HG03342 (cell line): ENCODE data around the gene TRMU.
"Not testable (repeated sequence)": the region's sequence is repeated elsewhere in the genome, so short reads cannot be mapped to it uniquely, and the experiment has no call there.

ENCODE experiments used
- ATAC-seq: cut with Tn5 transposase; IDR thresholded peaks from one replicate; pipeline ENCODE4 v1.9.1; 2021; ENCODE audit warnings: mild to moderate bottlenecking, moderate library complexity; ENCODE audit not compliant: unreplicated experiment

Gene TRMU

DNA sequence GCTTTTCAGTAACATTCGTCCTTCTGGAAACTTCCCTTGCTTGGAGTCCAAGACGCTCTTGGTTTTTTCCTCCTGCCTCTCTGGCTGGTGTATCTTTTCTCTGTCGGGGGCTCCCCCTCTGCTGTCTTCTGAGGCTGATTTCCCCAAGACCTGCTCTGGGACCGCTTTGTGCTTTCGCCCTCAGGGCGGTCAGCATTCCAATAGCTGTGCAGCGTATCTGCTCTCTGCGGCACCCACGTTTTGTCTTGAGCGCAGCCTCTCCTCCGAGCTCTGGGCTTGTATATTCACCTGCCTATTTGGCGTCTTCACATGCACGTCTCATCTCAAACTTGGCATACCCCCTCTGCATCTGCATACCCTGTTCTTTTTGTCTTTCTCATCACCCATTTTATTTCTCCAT, 36.4 kb upstream of the TRMU start:
- no peak for ATAC-seq

DNA sequence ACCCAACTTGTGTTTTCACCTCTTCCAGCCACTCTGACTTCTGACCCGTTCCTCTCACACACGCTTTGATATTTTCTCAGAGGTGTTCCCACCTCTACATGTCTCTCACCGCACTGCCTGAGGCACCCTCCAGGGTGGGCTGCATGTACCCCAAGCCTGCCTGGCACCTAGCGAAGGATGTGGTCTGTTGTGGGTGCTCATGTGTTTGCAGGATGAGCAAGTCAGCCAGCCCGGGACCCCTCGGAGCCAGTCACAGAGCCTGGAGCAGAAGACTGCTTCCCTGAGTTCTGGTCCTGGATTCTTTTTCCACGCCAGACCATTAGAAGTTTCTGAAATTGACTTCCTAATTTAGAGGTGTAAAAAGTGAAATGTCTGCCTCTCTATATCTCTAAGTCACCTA, 35.0 kb upstream of the TRMU start:
- no peak for ATAC-seq

DNA sequence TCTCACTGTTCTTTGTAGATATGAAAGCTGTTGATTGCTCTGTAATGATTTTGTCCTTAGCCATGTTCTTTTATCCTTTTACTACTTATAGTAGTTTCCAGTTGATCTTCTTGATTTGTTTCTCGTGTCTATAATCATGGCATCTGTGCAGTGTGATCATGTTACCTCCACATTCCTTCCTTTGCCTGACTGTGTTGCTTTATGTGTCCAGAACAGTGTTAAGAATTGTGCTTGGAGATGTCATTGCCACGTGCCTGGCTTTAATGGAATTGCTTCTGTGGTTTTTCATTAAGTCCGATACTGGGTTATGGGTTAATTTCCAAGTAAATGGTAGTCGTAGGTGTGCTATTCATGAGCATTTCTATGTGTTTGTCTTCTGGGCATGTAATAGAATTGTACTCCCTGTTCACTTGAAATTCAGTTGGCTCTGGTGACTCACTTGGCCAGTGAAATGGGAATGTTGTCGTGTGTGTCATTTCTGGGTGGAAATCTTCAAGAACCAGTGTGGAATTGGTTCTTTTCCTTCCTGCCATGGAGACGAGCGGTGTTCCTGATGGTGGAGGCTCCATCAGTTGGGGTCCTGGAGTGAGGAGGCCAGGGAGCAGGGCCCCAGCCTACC, 32.1 kb upstream of the TRMU start:
- no peak for ATAC-seq

DNA sequence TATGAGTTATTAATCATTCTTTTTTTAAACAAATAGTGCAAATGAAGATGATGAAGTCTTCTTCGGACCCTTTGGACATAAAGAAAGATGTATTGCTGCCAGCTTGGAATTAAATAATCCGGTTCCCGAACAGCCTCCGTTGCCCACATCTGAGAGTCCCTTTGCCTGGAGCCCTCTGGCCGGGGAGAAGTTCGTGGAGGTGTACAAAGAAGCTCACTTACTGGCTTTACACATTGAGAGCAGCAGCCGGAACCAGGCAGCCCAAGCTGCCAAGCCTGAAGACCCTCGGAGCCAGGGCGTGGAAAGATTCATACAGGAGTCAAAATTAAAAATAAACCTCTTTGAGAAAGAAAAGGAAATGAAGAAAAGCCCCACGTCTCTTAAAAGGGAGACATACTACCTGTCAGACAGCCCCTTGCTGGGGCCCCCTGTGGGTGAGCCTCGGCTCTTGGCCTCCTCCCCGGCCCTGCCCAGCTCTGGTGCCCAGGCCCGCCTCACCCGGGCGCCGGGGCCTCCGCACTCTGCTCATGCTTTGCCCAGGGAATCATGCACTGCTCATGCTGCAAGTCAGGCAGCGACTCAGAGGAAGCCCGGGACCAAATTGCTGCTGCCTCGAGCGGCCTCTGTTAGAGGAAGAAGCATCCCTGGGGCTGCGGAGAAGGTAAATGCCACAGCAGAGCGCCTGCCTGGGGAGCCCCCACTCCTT, 27.1 kb upstream of the TRMU start:
- ATAC-seq: no peak

DNA sequence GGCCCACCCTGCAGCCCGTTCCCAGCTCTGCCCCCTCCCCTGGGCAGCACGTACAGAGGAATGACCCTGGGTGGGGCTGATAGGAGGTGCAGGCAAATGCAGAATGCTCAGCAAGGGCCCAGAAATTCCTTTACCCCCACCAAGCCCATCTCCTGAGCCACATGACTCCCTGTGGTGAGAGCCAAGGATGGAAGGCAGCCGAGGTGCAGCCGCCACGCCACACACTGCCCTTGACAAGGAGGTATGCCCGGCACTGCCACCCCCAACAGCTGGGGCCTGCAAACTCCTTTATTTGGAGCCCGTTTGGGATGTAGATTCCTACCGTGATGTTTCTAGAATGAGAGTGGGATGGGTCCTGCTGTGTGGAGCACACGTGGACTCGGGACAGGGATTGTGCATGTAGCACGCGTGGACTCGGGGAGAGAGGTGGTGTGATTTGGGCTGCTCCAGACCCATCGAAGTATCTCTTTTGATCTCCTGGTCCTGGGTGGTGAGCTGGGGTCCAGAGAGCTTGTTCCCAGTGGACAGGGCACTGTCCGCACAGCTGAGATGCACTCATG, 25.9 kb upstream of the TRMU start:
- ATAC-seq: no peak

DNA sequence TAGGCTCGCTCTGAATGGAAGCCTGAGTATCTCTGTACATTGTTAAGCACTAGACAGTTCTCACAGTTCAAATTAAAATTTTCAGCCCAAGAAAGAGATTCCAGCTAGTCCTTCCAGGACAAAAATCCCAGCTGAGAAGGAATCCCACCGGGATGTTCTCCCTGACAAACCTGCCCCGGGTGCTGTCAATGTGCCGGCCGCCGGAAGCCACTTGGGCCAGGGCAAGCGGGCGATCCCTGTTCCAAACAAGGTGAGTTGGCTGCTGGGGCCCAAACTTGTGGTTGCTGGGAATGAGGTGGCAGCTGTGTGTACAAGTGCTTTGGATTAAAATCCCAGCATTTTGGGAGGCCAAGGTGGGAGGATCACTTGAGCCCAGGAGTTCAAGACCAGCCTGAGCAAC, 23.5 kb upstream of the TRMU start:
- no peak for ATAC-seq

DNA sequence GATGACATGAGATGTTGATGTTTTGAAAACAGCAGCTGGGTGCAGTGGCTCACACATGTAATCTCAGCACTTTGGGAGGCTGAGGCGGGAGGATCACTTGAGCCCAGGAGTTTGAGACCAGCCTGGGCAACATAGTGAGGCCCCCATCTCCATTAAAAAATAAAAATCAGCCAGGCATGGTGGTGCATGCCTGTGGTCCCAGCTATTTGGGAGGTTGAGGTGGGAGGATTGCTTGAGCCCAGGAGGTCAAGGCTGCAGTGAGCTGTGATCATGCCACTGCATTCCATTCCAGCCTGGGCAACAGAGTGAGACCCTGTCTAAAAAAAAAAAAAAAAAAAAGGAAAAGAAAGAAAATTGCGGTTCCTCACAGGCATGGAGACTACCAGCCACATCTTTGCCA, 22.7 kb upstream of the TRMU start:
- not testable (repeated sequence) for ATAC-seq

DNA sequence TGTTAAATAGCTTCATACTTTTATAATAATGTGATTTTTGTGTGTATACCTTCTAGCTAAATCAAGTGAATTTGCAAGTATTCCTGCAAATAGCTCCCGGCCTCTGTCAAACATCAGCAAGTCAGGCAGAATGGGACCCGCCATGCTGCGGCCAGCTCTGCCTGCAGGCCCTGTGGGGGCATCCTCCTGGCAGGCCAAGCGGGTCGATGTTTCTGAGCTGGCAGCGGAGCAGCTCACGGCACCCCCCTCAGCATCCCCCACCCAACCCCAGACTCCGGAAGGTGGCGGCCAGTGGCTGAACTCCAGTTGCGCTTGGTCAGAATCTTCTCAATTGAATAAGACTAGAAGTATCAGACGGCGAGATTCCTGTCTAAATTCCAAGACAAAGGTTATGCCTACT, 19.5 kb upstream of the TRMU start:
- no peak for ATAC-seq

DNA sequence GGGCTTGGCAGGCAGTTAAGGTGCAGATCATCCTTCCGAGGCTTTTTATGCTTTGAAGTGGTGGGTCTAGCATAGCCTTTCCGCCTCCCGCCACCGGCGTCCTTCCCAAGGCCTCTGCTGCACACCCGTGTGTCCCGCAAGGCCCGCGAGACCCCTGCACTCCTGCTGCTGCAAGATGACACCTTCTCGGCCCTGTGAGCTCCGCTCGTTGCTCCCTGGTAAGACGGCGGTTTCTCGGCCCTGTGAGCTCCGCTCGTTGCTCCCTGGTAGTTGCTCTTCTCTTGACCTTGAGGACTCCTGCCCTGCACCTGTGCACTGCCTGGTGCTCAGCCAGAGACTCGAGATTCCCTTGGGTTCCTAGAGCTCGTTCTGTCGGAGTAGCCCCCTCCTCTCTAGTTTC, 17.9 kb upstream of the TRMU start:
- ATAC-seq: no peak

DNA sequence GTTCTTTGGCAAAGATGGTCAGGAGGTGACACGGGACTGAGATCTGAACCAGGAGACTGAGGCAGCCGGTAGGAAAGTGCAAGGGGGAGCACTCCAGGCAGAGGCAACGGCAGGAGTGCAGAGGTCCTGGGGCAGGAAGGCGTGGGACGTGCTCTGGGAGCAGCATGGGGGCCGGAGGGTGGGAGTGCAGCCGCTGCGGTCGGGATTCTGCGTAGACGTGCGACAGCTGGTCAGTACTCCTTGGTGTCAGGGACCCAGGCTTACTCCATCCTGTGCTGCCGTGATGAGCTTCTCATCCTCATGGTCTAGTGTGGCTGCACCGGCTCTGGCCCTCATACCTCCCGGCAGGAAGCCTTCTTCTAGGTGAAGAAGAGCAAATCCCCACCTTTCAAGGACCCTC, 16.9 kb upstream of the TRMU start:
- ATAC-seq: no peak

DNA sequence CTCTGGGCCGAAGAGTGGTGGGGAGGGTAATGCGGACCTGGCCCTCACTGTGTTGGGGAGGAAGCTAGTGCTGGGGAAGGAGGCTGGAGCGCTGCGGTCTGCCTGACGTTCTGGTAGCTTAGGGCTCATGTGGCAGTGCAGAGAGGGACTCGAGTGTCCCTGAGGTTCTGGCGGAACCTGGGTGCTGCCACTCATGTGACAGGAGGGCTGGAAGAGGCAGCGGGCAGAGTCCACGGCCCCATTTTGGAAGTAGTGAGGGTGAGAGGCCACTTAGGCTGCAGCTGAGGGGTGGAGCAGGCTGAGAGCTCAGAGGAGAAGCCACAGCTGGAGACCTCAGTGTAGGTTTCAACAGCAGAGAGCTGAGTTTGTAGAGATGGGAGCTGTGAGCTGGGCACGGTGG, 16.2 kb upstream of the TRMU start:
- no peak for ATAC-seq

DNA sequence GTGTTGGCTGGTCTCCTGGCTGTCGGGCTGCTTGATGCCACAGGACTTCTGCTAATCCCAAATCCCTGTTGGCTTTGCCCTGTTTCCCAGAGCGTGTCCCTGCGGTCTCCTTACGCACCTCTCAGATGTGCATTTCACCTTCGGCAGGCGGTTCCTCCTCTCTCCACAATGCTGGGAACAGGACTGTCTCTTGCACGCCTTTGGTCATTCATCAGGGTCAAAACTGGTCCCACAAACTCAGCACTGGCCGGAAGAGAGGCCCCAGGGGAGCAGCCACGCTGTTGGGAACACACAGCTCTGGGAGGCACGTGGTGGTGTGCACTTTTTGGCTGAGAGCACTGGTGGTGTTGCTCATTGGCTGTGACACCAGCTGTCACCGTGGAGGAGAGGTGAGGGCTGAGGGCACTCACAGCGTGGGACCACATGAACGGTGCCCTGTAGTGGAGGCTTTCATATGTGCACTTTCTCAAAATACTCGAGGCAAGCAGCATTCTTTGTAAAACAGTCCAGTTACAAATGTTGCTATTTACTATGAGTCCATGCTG, 15.3 kb upstream of the TRMU start:
- no peak for ATAC-seq

DNA sequence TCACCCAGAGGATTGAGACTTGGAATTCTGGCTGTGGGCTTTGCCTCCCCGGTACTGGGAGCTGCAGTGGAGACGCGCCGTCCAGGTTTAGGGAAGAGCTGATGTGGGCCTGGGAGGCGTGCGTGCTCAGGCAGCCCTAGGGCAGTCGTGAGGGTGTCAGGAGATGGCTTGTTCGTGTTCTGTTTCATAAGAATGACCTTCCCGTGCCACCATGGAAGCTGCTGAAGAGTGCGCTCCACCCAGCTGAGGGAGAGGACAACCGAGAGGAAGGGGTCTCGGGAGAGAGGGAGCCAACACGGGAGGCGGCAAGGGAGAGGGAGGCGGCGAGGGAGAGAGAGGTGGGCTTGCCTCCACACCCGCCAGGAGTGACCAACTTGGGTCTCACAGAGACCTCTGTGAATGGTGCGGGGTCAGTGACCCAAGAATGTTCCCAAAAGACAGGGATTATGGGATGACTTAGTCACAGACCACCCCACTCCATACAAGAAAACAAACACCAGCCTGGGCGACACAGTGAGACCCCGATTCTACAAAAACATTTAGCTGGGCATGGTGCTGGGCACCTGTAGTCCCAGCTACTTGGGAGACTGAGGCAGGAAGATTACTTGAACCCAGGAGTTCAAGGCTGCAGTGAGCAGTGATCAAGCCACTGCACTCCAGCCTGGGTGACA, 14.7 kb upstream of the TRMU start:
- ATAC-seq: no peak

DNA sequence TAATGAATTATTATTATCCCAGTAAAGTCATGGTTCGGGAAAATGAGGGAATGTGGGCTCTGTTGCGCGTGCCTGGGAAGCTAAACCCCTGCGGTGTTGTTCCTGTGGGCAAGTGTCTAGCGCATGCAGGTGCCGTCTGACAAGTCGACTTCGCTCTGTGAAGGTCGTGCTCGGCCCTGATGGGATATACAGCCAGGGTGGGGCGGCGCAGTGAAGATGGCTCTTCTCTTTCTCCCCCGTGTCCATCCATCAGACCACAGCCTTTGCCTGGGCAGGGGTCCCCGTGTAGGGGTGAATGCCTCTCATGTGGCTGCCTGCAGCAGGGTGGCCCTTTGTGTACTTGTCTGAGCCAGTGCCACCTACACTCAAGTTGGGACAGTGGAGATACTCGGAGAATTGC, 12.8 kb upstream of the TRMU start:
- no peak for ATAC-seq

DNA sequence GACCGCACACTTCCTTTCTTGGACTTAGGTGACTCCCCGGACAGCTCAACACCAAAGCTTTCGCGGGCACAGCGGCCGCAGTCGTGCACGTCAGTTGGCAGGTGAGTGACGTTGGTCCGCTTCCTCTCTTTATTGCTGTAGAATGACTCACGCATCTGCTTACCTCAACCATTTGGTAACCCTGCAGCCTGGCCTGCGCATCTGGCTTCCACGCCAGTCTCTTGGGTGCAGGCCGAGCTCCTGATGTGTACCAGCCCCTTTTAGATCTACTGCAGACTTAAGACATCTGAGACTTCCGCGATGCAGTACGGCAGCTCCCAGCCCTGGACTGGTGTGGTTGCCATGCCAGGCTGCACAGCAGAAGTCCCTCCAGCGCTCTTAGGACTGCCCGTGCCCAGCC, 12.4 kb upstream of the TRMU start:
- ATAC-seq: no peak

DNA sequence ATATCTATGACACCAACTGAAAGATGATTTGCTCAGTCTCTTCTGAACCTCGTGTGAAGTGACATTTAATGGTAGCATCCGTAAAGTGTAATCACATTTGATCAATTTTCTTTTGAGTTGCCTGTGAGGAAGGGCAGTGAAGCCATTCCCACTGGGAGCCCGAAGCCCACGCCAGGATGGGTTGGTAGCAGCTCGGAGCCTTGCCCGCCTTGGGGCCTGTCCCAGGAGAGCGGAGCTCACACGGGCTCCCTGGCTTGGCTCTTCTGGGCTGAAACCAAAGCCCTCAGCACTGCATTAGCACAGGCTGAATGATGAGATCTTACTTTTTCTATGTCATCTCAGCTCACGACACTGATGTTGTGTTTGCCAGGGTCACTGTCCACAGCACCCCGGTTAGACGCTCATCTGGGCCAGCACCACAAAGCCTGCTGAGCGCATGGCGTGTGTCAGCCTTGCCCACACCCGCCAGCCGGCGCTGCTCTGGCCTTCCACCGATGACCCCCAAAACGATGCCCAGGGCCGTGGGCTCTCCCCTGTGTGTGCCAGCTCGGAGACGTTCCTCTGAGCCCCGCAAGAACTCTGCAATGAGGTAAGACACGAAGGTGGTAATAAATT, 9.3 kb upstream of the TRMU start:
- ATAC-seq: no peak

DNA sequence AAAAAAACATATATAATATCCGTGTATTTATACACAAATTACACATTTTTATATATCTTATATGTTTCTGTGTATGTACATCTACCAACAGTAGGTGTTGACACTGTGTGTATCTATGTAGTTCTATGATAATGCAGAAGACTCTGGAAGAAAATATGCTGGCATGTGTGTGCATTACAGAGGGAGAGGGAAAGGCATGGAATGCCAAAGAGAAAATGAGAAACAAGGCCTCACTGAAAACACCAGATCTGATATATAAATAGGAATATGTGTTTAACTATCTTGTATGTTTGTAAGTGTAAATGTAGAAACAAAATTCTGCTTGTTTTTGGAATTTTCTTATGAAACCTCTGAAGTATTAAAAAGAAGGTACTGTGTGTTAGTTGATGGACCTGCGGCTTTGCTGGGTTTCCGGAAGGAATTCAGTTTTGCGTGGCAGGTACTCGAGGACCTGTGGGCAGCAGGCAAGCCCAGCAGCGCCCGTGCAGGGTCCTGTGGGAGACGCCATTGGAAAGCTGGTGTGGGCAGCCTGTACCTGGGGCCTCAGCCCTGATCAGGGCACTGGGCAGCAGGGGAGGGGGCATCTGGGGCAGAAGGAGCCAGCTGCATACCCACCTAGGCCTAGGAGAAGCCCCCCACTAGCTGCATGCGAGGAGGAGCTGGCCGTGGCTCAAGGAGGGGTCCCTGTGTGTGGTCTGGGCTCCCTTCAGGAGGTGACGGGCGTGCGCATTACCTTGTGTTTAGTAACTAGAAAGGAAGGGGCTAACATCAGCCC, 7.6 kb upstream of the TRMU start:
- no peak for ATAC-seq

DNA sequence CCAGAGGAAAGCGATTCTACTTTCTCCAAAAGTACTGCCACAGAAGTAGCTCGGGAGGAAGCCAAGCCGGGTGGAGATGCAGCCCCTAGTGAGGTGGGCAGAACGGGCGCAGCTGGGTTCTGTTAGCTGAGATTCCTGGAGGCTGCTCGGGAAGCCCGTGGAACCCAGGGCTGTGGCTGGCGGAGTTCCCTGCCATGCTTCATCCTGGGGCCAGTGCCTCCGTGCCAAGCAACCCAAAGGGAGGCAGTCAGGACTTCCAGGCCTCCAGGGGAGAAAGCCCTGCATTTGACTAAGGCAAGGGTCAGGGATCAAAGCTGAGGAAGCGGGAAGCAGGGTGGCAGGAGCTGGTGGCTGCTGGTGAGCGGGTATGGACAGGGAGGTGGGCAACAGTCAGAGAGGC, 6.7 kb upstream of the TRMU start:
- ATAC-seq: no peak

DNA sequence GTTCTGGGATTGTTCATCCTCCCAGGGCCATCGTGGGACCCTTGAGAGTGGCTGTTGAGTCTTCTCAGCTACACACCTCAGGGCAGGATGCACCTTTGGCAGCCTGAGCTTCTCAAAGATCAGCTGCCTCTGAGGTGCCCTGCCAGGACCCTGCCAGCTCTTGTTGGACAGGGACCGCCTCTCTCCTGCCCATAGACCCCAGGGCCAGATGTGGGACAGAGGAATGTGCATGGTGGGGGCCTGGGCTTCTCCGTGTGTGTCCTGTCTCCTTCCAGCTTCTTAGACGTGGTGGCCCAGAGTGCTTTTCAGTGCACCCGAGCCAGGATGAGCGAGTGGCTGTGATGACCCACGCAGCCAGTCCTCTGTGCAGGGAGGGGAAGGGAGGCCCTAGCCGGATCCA, 5.9 kb upstream of the TRMU start:
- no peak for ATAC-seq

DNA sequence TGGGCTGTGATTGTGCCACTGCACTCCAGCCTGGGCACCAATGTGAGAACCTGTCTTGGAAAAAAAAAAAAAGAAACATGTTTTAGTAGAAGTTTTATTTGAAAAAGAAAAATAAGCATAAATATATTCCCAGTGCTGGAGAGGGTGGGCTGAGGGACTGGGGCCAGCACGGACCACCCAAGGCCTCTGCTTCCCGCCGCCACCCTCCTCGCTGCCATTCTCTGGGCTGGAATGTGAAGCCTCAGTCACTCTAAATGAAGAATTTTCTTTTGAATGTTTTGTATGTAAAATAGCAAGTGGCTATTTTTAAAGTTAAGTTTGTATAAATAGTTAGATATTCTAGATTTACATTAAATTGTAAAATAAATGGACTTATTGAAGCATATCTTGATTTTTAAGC, 5.1 kb upstream of the TRMU start:
- ATAC-seq: no peak

DNA sequence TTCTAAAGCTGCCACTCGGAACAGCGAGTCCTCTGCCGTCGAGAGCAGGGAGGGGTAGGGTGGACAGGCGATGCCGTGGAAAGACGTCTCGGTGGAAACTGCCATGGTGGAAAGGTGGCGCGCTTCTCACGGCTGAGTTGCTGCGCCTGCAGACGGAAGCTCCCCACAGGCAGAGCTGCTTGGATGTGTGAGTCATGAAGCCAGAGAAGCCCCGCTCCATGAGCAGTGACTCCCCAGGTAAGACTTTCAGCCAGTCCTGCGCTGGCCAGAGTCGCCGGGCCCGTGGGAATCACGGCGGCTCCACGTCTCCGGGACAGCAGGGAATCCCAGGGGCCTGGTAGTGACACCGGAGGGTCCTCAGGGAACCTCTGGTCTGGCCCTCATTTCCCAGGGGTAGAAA, 4.0 kb upstream of the TRMU start:
- ATAC-seq: no peak
